Muscle layer of duodenum (tissue), 2 donors: ENCODE data around the gene MR1.

ENCODE experiments used
- H3K27ac ChIP-seq: one replicate; pipeline ENCODE4 v1.7.0; 2013; ENCODE audit warnings: mild to moderate bottlenecking, low read length
- H3K27me3 ChIP-seq: one replicate; pipeline ENCODE4 v1.7.0; 2013; ENCODE audit warnings: low read depth, mild to moderate bottlenecking, control low read depth, low read length
- H3K36me3 ChIP-seq, 2 donors: one replicate each; pipeline ENCODE4 v1.7.0; 2013; ENCODE audit warnings: low read length in 2 of 2, control low read depth in 1 of 2, mild to moderate bottlenecking in 1 of 2; ENCODE audit not compliant: insufficient read depth in 2 of 2, control insufficient read depth in 1 of 2
- H3K4me1 ChIP-seq, 2 donors: one replicate each; pipeline ENCODE4 v1.7.0; 2013; ENCODE audit warnings: low read length in 2 of 2, mild to moderate bottlenecking in 2 of 2, control low read depth in 1 of 2, moderate library complexity in 1 of 2; ENCODE audit not compliant: insufficient read depth in 2 of 2, control insufficient read depth in 1 of 2
- H3K4me3 ChIP-seq, 2 donors: one replicate each; pipeline ENCODE4 v1.7.0; 2013; ENCODE audit warnings: low read length in 2 of 2, low read depth in 1 of 2, mild to moderate bottlenecking in 1 of 2
- H3K9me3 ChIP-seq, 2 donors: one replicate each; pipeline ENCODE4 v1.7.0; 2013; ENCODE audit warnings: low read length in 2 of 2, control low read depth in 1 of 2, mild to moderate bottlenecking in 1 of 2; ENCODE audit not compliant: control insufficient read depth in 1 of 2
- donor health status: healthy.

The MR1 gene

GRCh38 chr1:181033799-181034451 lies at the start of gene MR1:
Gene MR1 (plus strand): TSS chr1:181033983. CDS start chr1:181034008, 25 bp downstream.
- Histone ChIP-seq H3K27ac (peak within 1 kb of the TSS; percentile 98), H3K4me3 (peak within 1 kb of the TSS; percentile 57 to 82), H3K27me3 (no peaks in the 10 kb centered on the region), H3K36me3 (no peaks in the 10 kb centered on the region), H3K4me1 (peaks cover 15 to 19% of the 10 kb centered on the region in 2 donors), H3K9me3 (no peaks in the 10 kb centered on the region)

GRCh38 chr1:180988253-180988752 lies 45.5 kb upstream of the MR1 start:
- H3K9me3 ChIP-seq: no peaks in the 10 kb centered on the region

GRCh38 chr1:180994262-180994661 lies 39.5 kb upstream of the MR1 start:
- Histone ChIP-seq H3K36me3 (peaks cover 29 to 34% of the 10 kb centered on the region in 2 donors), H3K27me3 (no peaks in the 10 kb centered on the region), H3K9me3 (no peaks in the 10 kb centered on the region), H3K4me3 (no peak overlapping the region), H3K4me1 (no peaks in the 10 kb centered on the region), H3K27ac (no peak overlapping the region)

More at GRCh38 chr1:180988253-180988752, 45.5 kb upstream of the MR1 start:
- H3K27me3 ChIP-seq: no peaks in the 10 kb centered on the region
- H3K4me3 ChIP-seq: no peak overlapping the region
- H3K36me3 ChIP-seq: peaks cover 63 to 67% of the 10 kb centered on the region in 2 donors
- no peak overlapping the region for H3K27ac ChIP-seq
- no peaks in the 10 kb centered on the region for H3K4me1 ChIP-seq

GRCh38 chr1:180997843-180998504 lies 35.8 kb upstream of the MR1 start:
- H3K27ac ChIP-seq: no peak overlapping the region
- H3K4me3 ChIP-seq: no peak overlapping the region
- H3K27me3 ChIP-seq: no peaks in the 10 kb centered on the region
- H3K36me3 ChIP-seq: peaks cover 13 to 18% of the 10 kb centered on the region in 2 donors
- no peaks in the 10 kb centered on the region for H3K4me1 ChIP-seq
- H3K9me3 ChIP-seq: no peaks in the 10 kb centered on the region

- Histone ChIP-seq H3K4me1 (no peaks in the 10 kb centered on the region), H3K27me3 (no peaks in the 10 kb centered on the region), H3K27ac (no peak overlapping the region), H3K4me3 (no peak overlapping the region), H3K36me3 (peaks cover 28 to 29% of the 10 kb centered on the region in 2 donors), H3K9me3 (no peaks in the 10 kb centered on the region)
Measured at GRCh38 chr1:181001091-181001780, 32.5 kb upstream of the MR1 start.

- Histone ChIP-seq H3K27ac (no peak overlapping the region), H3K4me1 (no peaks in the 10 kb centered on the region), H3K27me3 (no peaks in the 10 kb centered on the region), H3K4me3 (no peak overlapping the region), H3K9me3 (no peaks in the 10 kb centered on the region), H3K36me3 (peaks cover 28 to 29% of the 10 kb centered on the region in 2 donors)
Measured at GRCh38 chr1:181002582-181003172, 31.1 kb upstream of the MR1 start.

- no peak overlapping the region for H3K4me3 ChIP-seq
- no peak overlapping the region for H3K27ac ChIP-seq
- H3K4me1 ChIP-seq: peaks cover 5 to 20% of the 10 kb centered on the region in 2 donors
- H3K9me3 ChIP-seq: no peaks in the 10 kb centered on the region
- H3K36me3 ChIP-seq: no peaks in the 10 kb centered on the region
- H3K27me3 ChIP-seq: no peaks in the 10 kb centered on the region
Measured at GRCh38 chr1:181010789-181011188, 23.0 kb upstream of the MR1 start.

GRCh38 chr1:181011301-181012202 lies 22.2 kb upstream of the MR1 start:
- Histone ChIP-seq H3K9me3 (no peaks in the 10 kb centered on the region), H3K27ac (no peak overlapping the region), H3K36me3 (no peaks in the 10 kb centered on the region), H3K27me3 (no peaks in the 10 kb centered on the region), H3K4me3 (no peak overlapping the region), H3K4me1 (peaks cover 5 to 20% of the 10 kb centered on the region in 2 donors)

- Histone ChIP-seq H3K4me1 (peaks cover 5 to 20% of the 10 kb centered on the region in 2 donors), H3K4me3 (no peak overlapping the region), H3K36me3 (no peaks in the 10 kb centered on the region), H3K9me3 (no peaks in the 10 kb centered on the region), H3K27ac (no peak overlapping the region), H3K27me3 (no peaks in the 10 kb centered on the region)
Measured at GRCh38 chr1:181012203-181012745, 21.5 kb upstream of the MR1 start.

GRCh38 chr1:181013144-181013543 lies 20.6 kb upstream of the MR1 start:
- H3K27ac ChIP-seq: no peak overlapping the region
- no peak overlapping the region for H3K4me3 ChIP-seq
- peaks cover 5 to 20% of the 10 kb centered on the region in 2 donors for H3K4me1 ChIP-seq

More at GRCh38 chr1:181013144-181013543, 20.6 kb upstream of the MR1 start:
- no peaks in the 10 kb centered on the region for H3K9me3 ChIP-seq
- no peaks in the 10 kb centered on the region for H3K27me3 ChIP-seq
- no peaks in the 10 kb centered on the region for H3K36me3 ChIP-seq
